Left lung (tissue), 10 donors: ENCODE results near the gene SP140. TPM values are rescaled to one million over a fixed set of nuclear protein-coding genes. Genes with fewer than 3 reads are reported as not detected.

ENCODE experiments used
- ATAC-seq: fragments of 200-7000 bp; cut with Tn5 transposase; one replicate; pipeline ENCODE4 v1.9.1; 2020; ENCODE audit warnings: moderate library complexity
- DNase-seq, 4 donors: peaks; one replicate each; pipeline ENCODE4 v3.0.0-alpha.2; 2013 to 2020
- H3K27ac ChIP-seq, 2 donors: fragments of 200-600 bp; sonication (generic) in 1 of 2; one replicate each; pipeline versions ENCODE4 v1.5.0 to v1.8.0; 2020 to 2021
- H3K27me3 ChIP-seq, 2 donors: fragments of 200-600 bp; sonication (generic) in 1 of 2; one replicate each; pipeline versions ENCODE4 v1.5.0 to v1.8.0; 2020 to 2021
- H3K36me3 ChIP-seq, 2 donors: fragments of 200-600 bp; sonication (generic) in 1 of 2; one replicate each; pipeline versions ENCODE4 v1.5.0 to v1.8.0; 2020 to 2021
- H3K4me1 ChIP-seq, 2 donors: fragments of 200-600 bp; one replicate each; pipeline ENCODE4 v1.8.0; 2021
- H3K4me3 ChIP-seq, 2 donors: fragments of 200-600 bp; sonication (generic) in 1 of 2; one replicate each; pipeline versions ENCODE4 v1.5.0 to v1.8.0; 2020 to 2021; ENCODE audit warnings: mild to moderate bottlenecking in 1 of 2
- H3K9me3 ChIP-seq, 2 donors: fragments of 200-600 bp; sonication (generic) in 1 of 2; one replicate each; pipeline versions ENCODE4 v1.5.0 to v1.8.0; 2020 to 2021
- CTCF ChIP-seq, 2 donors: fragments of 200-600 bp; sonication (generic) in 1 of 2; IDR thresholded peaks; one replicate each; pipeline versions ENCODE4 v1.5.0 to v1.8.0; 2021; ENCODE audit warnings: antibody characterized with exemption in 2 of 2
- intact Hi-C, 2 donors: fragments of 100-400 bp; cut with DNase I; formaldehyde crosslinking; loops; one replicate each; pipeline versions ENCODE4 v1.11.2 to v1.14.2; 2022
- polyA plus RNA-seq, 6 donors: library from polyadenylated mRNA; unstranded; fragments of 120-200 nt; gene quantifications; one replicate each; pipeline ENCODE4 v1.2.1, GENCODE V29; 2013; ENCODE audit not compliant: insufficient read length in 6 of 6
- total RNA-seq, 2 donors: library from RNA; stranded (reverse); fragmentation: NEBNext Ultra II Directional; extraction: Animal tissue kit (Norgen Biotek cat#: 25700); gene quantifications; one replicate each; pipeline ENCODE4 v1.2.1, GENCODE V29; 2021
- donor health status: DM: no; HTN: yes; CAD: no.
- donor health status: DM: no; HTN: no; CAD: no.

The SP140 gene
- total and polyA plus RNA-seq, 8 donors: 0.74 to 4.8 (median 1.3) TPM

- no peaks in the 10 kb centered on the region for H3K27me3 ChIP-seq
- DNase-seq (no peak), ATAC-seq (no peak)
- H3K4me1 ChIP-seq: no peaks in the 10 kb centered on the region
- H3K9me3 ChIP-seq: peaks cover 0 to under 1% of the 10 kb centered on the region in 2 donors
- intact Hi-C loops: no loop called here
- H3K4me3 ChIP-seq: no peak overlapping the region
- H3K36me3 ChIP-seq: no peaks in the 10 kb centered on the region
- H3K27ac ChIP-seq: no peak overlapping the region
- no peak for TF ChIP-seq CTCF (IDR thresholded peaks at IDR 0.05)
Observed at GRCh38 chr2:230266638-230267037, 41.1 kb downstream of the SP140 start.

GRCh38 chr2:230267059-230267458, 41.5 kb downstream of the SP140 start:
- Histone ChIP-seq H3K27ac (no peak overlapping the region), H3K9me3 (peaks cover 0 to 5% of the 10 kb centered on the region in 2 donors), H3K4me3 (no peak overlapping the region), H3K27me3 (no peaks in the 10 kb centered on the region), H3K4me1 (no peaks in the 10 kb centered on the region), H3K36me3 (no peaks in the 10 kb centered on the region)
- DNase-seq (no peak), ATAC-seq (no peak)
- intact Hi-C loops: no loop called here
- no peak for TF ChIP-seq CTCF (IDR thresholded peaks at IDR 0.05)

GRCh38 chr2:230267556-230267955, 42.0 kb downstream of the SP140 start:
- intact Hi-C loops: no loop called here
- H3K4me3 ChIP-seq: no peak overlapping the region
- ATAC-seq: no peak
- no peaks in the 10 kb centered on the region for H3K36me3 ChIP-seq
- H3K27me3 ChIP-seq: no peaks in the 10 kb centered on the region
- TF ChIP-seq CTCF (IDR thresholded peaks at IDR 0.05): no peak
- DNase-seq: no peak
- H3K27ac ChIP-seq: no peak overlapping the region
- H3K9me3 ChIP-seq: peaks cover 0 to 8% of the 10 kb centered on the region in 2 donors
- no peaks in the 10 kb centered on the region for H3K4me1 ChIP-seq

GRCh38 chr2:230268606-230269243, 43.2 kb downstream of the SP140 start:
- no peaks in the 10 kb centered on the region for H3K4me1 ChIP-seq
- peaks cover 0 to 8% of the 10 kb centered on the region in 2 donors for H3K9me3 ChIP-seq
- intact Hi-C loops: no loop called here
- H3K27ac ChIP-seq: no peak overlapping the region
- no peaks in the 10 kb centered on the region for H3K36me3 ChIP-seq
- no peak overlapping the region for H3K4me3 ChIP-seq
- DNase-seq (no peak), ATAC-seq (no peak)
- TF ChIP-seq CTCF (IDR thresholded peaks at IDR 0.05): no peak
- H3K27me3 ChIP-seq: no peaks in the 10 kb centered on the region

GRCh38 chr2:230269715-230270114, 44.2 kb downstream of the SP140 start:
- ATAC-seq: no peak
- H3K9me3 ChIP-seq: peaks cover 0 to 8% of the 10 kb centered on the region in 2 donors
- no peaks in the 10 kb centered on the region for H3K27me3 ChIP-seq
- H3K4me1 ChIP-seq: no peaks in the 10 kb centered on the region
- TF ChIP-seq CTCF (IDR thresholded peaks at IDR 0.05): no peak
- no peak overlapping the region for H3K27ac ChIP-seq
- intact Hi-C loops: no loop called here
- no peak overlapping the region for H3K4me3 ChIP-seq
- no peak for DNase-seq
- H3K36me3 ChIP-seq: no peaks in the 10 kb centered on the region
